GM21390 (cell line): Measurements from ENCODE around the gene REPS2.

ENCODE experiments used
- ATAC-seq: cut with Tn5 transposase; IDR thresholded peaks from one replicate; pipeline ENCODE4 v1.9.1; 2021; ENCODE audit not compliant: unreplicated experiment

REPS2 gene

GRCh38 chrX:17032351-17032750, 85.9 kb downstream of the REPS2 start:
- ATAC-seq, result no peak

DNA sequence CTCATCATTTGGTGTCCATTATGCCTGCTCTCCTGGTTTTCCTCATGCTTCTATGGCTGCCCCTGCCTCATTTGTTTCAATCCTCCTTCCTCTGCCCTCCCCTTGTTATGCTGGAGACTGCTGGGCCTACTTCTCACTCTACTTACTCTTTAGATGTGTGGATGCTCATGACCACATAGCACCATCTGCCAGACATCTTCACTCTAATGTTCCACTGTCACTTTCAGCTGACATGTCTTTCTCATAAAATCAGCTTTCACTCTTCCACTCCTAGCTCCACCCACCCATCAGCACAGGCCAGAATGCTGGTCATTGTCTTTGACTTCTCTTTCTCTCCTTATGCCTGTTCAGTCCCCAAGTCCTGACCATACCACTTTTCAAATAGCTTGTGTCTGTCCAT, 86.8 kb downstream of the REPS2 start:
- no peak for ATAC-seq

- ATAC-seq, result no peak
Measured at GRCh38 chrX:17035111-17035510, 88.7 kb downstream of the REPS2 start.

GRCh38 chrX:17036171-17036961, 89.9 kb downstream of the REPS2 start:
- ATAC-seq, result no peak

DNA sequence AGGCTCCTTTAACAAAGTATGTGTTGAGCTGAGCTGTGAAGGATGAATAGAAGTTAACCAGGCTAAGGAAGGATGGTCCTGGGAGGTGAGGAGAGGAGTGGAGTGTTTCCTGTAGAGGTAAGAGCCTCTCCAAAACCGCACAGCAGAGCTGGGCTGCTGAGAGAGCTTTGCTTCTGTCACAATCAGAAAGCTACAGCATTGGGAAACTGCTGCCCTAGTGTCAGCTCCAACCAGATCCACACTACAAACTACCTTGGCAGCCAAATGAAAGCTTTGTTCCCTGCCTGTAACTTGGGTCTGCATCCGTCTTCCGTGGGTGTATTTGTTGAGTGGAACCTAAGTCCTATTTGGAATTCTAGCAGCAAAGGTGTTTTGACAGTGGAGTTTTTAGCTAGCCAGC, 91.8 kb downstream of the REPS2 start:
- ATAC-seq, result no peak

DNA sequence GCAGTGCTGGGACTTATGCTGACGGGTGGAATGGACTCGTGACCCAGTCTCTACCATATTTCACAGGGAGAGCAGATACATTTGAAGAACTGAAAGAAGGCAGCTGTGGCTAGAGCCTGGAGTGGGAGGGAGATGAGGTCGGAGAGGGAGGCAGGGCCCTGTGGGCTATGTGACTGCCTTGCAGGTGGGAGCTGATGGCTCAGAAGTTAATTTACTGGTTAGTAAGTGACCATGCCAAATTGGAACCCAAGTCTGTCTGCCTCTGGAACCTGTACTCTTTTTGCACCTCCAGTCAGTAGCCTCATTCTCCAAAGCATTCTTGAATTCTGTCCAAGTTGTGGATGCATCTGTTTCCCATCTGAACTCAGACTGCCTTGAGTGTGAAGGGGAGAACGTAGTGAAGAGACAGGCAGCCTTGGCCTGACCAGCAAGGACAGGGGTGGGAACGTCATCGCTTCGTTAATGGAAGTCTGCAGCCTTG, 92.3 kb downstream of the REPS2 start:
- ATAC-seq, result no peak

DNA sequence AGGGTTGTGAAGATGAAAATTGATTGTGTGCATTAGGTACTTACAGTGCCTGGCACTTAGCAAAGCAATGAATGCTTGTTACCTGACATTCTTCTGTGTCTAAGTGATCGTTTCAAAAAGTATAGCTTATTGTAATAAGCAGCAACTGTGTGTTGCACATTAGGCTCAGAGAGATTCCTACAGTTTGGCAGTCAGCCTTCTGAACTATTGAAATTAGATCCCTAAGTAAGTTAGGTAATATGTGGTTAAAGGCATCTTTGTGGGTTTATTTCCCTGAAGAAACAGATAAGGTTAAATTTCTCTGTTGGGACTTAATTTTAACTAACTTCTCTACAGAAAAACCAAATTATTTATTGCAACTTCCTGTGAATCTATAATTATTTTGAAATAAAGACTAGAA, 93.4 kb downstream of the REPS2 start:
- ATAC-seq, result no peak

- no peak for ATAC-seq
Measured at GRCh38 chrX:17040711-17041110, 94.3 kb downstream of the REPS2 start.

DNA sequence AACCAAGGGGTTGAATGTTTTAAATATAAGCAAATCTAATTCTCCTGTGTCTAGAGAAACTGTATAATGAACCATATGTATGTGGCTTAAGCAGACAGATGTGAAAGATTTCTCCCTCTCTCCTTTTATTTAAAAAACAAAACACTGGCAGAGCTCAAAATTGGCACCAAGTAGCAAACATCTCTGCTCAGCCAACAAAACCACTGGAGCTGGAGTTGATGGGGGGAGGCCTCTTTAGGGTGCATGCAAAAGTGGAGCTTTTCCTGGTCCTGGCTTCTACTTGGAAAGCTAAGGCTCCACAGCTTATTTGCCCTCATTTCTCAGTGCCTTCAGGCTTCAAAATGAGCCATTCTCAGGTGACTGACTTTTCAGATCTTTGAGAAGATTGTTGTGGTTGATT, 95.6 kb downstream of the REPS2 start:
- no peak for ATAC-seq

GRCh38 chrX:17046478-17047097, 100.1 kb downstream of the REPS2 start:
- no peak for ATAC-seq

- ATAC-seq, result no peak
Measured at GRCh38 chrX:17047224-17047623, 100.8 kb downstream of the REPS2 start.

- no peak for ATAC-seq
Measured at GRCh38 chrX:17052210-17052609, 105.8 kb downstream of the REPS2 start.

DNA sequence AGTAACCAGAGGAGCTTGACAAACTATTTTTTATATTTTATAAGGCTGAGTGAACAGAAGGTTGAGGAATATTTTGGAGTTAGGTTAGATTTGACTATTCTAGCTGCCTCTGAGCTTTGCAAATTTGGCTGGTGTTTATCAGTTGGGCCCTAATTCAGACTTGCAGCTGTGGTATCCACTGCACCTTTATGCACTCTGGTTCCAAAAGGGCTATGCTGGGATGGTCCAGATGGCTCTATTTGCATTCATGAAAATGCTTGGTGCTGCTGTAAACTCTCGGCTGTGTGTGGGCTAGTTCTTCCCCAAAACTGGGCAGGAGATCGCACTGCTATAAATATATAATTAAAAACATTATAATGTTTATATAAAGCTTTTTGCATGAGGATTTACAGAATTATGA, 106.3 kb downstream of the REPS2 start:
- ATAC-seq, result no peak

GRCh38 chrX:17053502-17053901, 107.0 kb downstream of the REPS2 start:
- no peak for ATAC-seq

DNA sequence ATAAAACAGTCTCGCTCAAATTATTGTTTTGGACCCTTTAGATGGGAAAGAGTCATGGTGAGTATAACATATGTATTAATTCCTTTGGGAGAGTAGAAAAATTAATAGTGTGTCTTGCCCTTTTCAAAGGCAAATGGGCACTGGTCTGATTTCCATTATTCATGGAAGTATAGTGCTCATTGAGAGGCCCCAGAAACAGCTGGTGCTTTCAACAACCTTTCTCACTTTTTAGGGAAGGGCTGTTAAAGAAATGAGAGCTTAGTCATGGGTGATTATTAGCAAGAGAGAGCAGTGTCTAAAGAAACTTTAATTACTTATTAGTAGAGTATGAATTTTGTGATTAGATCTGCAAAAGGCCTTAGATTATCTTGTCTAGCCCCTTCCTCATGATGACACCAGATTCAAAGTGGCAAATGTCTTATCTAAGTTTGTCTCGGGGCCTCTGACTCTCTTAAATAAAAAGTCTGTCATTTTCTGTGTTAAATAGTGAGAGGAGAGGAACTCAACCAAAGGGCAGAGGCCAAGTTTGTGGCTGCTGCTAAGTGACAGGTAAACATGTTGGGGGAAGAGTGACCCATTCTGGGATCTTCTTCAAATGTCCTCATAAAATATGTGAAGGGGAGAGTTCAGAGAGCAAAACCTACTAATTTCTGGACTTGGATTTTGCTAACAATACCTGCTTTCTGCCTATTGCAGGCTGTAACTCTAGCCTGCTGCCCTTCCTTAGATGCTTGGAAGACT, 110.6 kb downstream of the REPS2 start:
- no peak for ATAC-seq

GRCh38 chrX:17062065-17062464, 115.6 kb downstream of the REPS2 start:
- ATAC-seq, result no peak

- no peak for ATAC-seq
Measured at GRCh38 chrX:17065100-17065499, 118.6 kb downstream of the REPS2 start.

GRCh38 chrX:17067534-17067933, 121.1 kb downstream of the REPS2 start:
- no peak for ATAC-seq

DNA sequence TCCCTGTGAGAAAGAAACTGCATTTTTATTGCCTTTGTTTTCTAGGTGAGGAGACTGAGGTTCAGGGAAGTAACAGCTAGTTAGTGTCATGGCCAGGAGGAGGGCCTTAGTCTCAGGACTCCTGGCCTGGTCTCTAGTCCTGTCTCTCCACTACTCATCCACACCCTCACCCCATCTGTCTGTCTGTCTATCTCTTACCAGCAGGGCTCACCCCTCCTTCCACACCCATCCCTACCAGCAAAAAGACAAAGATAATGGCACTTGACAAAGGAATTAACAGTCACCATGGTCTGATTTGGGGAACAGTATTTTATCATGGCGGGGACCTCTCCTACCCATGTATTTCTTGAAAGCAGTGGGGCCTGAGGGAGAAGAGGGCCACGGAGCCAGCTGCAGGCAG, 125.8 kb downstream of the REPS2 start:
- no peak for ATAC-seq

DNA sequence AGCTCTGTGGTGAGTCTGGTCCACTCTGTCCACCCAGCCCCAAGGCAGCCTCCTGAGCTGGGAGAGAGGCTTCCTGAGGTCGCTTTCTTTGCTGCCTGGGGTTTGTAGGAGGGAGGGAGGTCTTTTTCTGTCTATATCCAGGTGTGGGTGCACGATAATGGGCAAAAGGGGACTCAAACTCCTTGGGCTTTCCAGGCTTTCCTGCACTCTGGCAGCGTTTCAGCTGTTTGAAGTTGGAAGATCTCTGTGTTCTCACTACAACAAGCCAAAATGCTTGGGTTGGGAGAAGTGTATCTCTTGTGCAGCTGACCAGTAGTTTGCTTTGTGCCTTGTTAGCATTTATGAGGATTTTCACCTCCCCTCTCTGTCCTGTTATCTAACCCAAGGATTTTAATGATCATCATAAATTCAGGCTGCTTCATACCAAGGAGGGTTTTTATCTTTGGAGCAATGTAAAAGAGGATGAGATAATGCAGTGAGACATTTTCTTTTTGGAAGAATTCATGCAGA, 126.3 kb downstream of the REPS2 start:
- no peak for ATAC-seq

DNA sequence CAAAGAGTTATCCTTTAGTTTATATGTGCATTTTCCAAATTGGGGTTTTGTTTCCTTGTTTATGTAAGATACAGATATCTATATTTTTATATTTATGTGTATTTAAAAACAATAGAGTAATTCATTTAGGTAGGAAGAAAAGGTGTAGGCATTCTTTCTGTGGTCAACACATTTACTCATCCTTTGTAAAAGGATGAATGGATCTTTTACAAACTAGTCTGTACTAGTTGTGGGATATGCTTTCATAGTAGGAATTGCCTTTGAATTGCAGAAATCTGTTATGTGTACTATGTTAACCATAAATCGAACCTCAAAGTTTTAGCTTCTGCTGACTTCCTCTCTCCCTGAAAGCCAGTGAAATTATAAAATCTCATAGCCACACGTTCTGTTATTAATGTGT, 128.5 kb downstream of the REPS2 start:
- no peak for ATAC-seq

GRCh38 chrX:17077361-17077760, 130.9 kb downstream of the REPS2 start:
- no peak for ATAC-seq
